GM19025 (cell line): ENCODE results near the gene TTC39A.

Source experiments
- ATAC-seq: cut with Tn5 transposase; IDR thresholded peaks from one replicate; pipeline ENCODE4 v1.9.1; 2021; ENCODE audit warnings: mild to moderate bottlenecking, low read depth, moderate library complexity; ENCODE audit not compliant: unreplicated experiment

The TTC39A gene

GRCh38 chr1:51330331-51331201, at the start of gene TTC39A:
Gene TTC39A, minus strand, starts transcription at chr1:51330562. Its CDS starts 85 bp downstream, at chr1:51330477.
- ATAC-seq = no peak

- no peak for ATAC-seq
These were observed 48.5 kb upstream of the TTC39A start for GRCh38 chr1:51378871-51379270.

GRCh38 chr1:51373898-51374297, 43.5 kb upstream of the TTC39A start:
- ATAC-seq = no peak

GRCh38 chr1:51372561-51372960, 42.2 kb upstream of the TTC39A start:
- ATAC-seq = no peak

GRCh38 chr1:51369171-51369570, 38.8 kb upstream of the TTC39A start:
- no peak for ATAC-seq

GRCh38 chr1:51365774-51366173, 35.4 kb upstream of the TTC39A start:
- no peak for ATAC-seq

GRCh38 chr1:51359879-51360278, 29.5 kb upstream of the TTC39A start:
- ATAC-seq = no peak

- no peak for ATAC-seq
These were observed 25.0 kb upstream of the TTC39A start for GRCh38 chr1:51355382-51355781.

GRCh38 chr1:51354416-51354815, 24.1 kb upstream of the TTC39A start:
- ATAC-seq = no peak

GRCh38 chr1:51351907-51352306, 21.5 kb upstream of the TTC39A start:
- no peak for ATAC-seq

GRCh38 chr1:51349862-51350261, 19.5 kb upstream of the TTC39A start:
- no peak for ATAC-seq

GRCh38 chr1:51348147-51348527, 17.8 kb upstream of the TTC39A start:
- no peak for ATAC-seq

GRCh38 chr1:51347398-51348146, 17.2 kb upstream of the TTC39A start:
- no peak for ATAC-seq

GRCh38 chr1:51346086-51346942, 16.0 kb upstream of the TTC39A start:
- ATAC-seq = no peak

- ATAC-seq = no peak
These were observed 14.9 kb upstream of the TTC39A start for GRCh38 chr1:51345300-51345687.

GRCh38 chr1:51344602-51345299, 14.4 kb upstream of the TTC39A start:
- ATAC-seq = no peak

- no peak for ATAC-seq
These were observed 13.9 kb upstream of the TTC39A start for GRCh38 chr1:51344276-51344601.

- ATAC-seq = no peak
These were observed 13.3 kb upstream of the TTC39A start for GRCh38 chr1:51343624-51344023.

- no peak for ATAC-seq
These were observed 12.3 kb upstream of the TTC39A start for GRCh38 chr1:51342591-51343206.
